ENCODE measurements around the gene NDUFAF8. TPM values are rescaled to one million over a fixed set of nuclear protein-coding genes. Genes with fewer than 3 reads are reported as not detected.

Gene NDUFAF8
- polyA plus RNA-seq, 2 of the 4 experiments (the other 2 are of a cell fraction), result 179 to 308 TPM

DNA sequence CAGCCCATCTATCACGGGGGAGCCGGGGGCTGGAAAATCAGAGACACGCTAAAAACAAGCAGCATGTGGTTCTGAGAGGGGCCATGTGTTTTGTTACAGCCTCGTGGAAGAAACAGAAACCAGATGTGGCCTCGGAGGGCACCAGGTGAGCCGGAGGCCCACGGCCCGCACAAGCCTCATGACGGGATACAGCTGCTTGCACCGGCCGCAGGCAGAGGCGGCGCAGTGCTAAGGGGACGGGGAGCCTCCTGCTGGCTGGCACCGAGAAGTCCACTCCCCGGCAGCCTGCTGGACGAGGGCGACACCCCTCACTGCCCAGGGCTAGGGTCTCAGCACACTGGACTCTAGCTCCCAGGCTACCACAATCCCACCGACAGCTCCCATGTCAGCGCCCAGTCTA is 19.2 kb downstream of the NDUFAF8 start:
- CTCF ChIA-PET, result interaction anchor here (0.7 to 14.8 kb wide), 14 partner anchors 10 to 343 kb away, joined by 3 to 184 read pairs (median 5); partner anchors contain the start of genes NDUFAF8 and TEPSIN
- peak in 1 of 2 experiments; percentile 26; a peak in 3 of 6 replicates for ATAC-seq

GRCh38 chr17:81259058-81259605 is 20.0 kb downstream of the NDUFAF8 start:
- WGBS (ENCODE audit: missing lambda C conversion rate), result 90% methylated on average over 22 of the region's 23 CpGs
- Histone ChIP-seq H3K4me2 (no peak overlapping the region), H3K27ac (no peak overlapping the region), H3K4me3 (no peak overlapping the region), H3K9me3 (no peaks in the 10 kb centered on the region), H3K4me1 (peaks cover 18% of the 10 kb centered on the region)
- DNase-seq (ENCODE audit: low read depth in 1 of 2, low spot score in 1 of 2), result no peak
- FAIRE-seq, result no peak
- ChIA-PET POLR2A (no interaction called here), CTCF (interaction anchor here (0.7 to 14.8 kb wide), 13 partner anchors 9 to 342 kb away, joined by 3 to 184 read pairs (median 5); partner anchors contain the start of genes CEP131, NDUFAF8 and TEPSIN)
- no peak for ATAC-seq
- TF ChIP-seq HOXA7 (CRISPR knock-in tag; IDR thresholded peaks at IDR 0.05) (no peak), ESRRA (IDR thresholded peaks at IDR 0.05; ENCODE audit: borderline replicate concordance, low read length) (no peak), CTCF (IDR thresholded peaks at IDR 0.05) (no peak), EP300 (IDR thresholded peaks at IDR 0.05) (no peak), USF2 (IDR thresholded peaks at IDR 0.05) (no peak), E2F6 (IDR thresholded peaks at IDR 0.05; ENCODE audit: borderline replicate concordance, low read depth) (no peak), RFX5 (IDR thresholded peaks at IDR 0.05) (no peak), RAD21 (conservative IDR thresholded peaks at IDR 0.05 in 1 of 2, IDR thresholded peaks at IDR 0.05 in 1 of 2) (no peak), RCOR1 (IDR thresholded peaks at IDR 0.05; ENCODE audit: low read depth, low read length) (no peak), HES2 (IDR thresholded peaks at IDR 0.05) (no peak), ZFP36 (IDR thresholded peaks at IDR 0.05; ENCODE audit: borderline replicate concordance, partially characterized antibody) (no peak), RNF2 (IDR thresholded peaks at IDR 0.05; ENCODE audit: borderline replicate concordance, low read depth) (no peak), MAFK (IDR thresholded peaks at IDR 0.05; ENCODE audit: partially characterized antibody) (no peak)
- TF ChIP-seq, protein P1, sequence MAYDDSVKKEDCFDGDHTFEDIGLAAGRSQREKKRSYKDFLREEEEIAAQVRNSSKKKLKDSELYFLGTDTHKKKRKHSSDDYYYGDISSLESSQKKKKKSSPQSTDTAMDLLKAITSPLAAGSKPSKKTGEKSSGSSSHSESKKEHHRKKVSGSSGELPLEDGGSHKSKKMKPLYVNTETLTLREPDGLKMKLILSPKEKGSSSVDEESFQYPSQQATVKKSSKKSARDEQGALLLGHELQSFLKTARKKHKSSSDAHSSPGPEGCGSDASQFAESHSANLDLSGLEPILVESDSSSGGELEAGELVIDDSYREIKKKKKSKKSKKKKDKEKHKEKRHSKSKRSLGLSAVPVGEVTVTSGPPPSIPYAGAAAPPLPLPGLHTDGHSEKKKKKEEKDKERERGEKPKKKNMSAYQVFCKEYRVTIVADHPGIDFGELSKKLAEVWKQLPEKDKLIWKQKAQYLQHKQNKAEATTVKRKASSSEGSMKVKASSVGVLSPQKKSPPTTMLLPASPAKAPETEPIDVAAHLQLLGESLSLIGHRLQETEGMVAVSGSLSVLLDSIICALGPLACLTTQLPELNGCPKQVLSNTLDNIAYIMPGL (CRISPR knock-in tag; IDR thresholded peaks at IDR 0.05; ENCODE audit: borderline replicate concordance), result no peak

More for the DNA sequence above, 19.2 kb downstream of the NDUFAF8 start:
- Histone ChIP-seq H3K4me1 (peaks cover 18% of the 10 kb centered on the region), H3K4me3 (no peak overlapping the region), H3K4me2 (no peak overlapping the region), H3K27ac (no peak overlapping the region), H3K9me3 (no peaks in the 10 kb centered on the region)
- no peak for DNase-seq (ENCODE audit: low read depth in 1 of 2, low spot score in 1 of 2)
- no peak for TF ChIP-seq BCL3 (IDR thresholded peaks at IDR 0.05)
- no peak for TF ChIP-seq FOSB (CRISPR knock-in tag; IDR thresholded peaks at IDR 0.05)
- TF ChIP-seq HES2 (IDR thresholded peaks at IDR 0.05), result no peak
- TF ChIP-seq HEYL (CRISPR knock-in tag; IDR thresholded peaks at IDR 0.05), result no peak
- no peak for TF ChIP-seq E2F6 (IDR thresholded peaks at IDR 0.05; ENCODE audit: borderline replicate concordance, low read depth)
- TF ChIP-seq ELK1 (IDR thresholded peaks at IDR 0.05; ENCODE audit: low read depth, low read length), result no peak
- no peak for TF ChIP-seq TFCP2L1 (CRISPR knock-in tag; IDR thresholded peaks at IDR 0.05)
- TF ChIP-seq MAZ (IDR thresholded peaks at IDR 0.05; ENCODE audit: borderline replicate concordance, low read depth, low read length), result no peak
- no peak for TF ChIP-seq ZFP36 (IDR thresholded peaks at IDR 0.05; ENCODE audit: borderline replicate concordance, partially characterized antibody)
- TF ChIP-seq BHLHE40 (IDR thresholded peaks at IDR 0.05; ENCODE audit: low read depth, low read length), result no peak
- no peak for TF ChIP-seq CHD4 (IDR thresholded peaks at IDR 0.05; ENCODE audit: borderline replicate concordance)
- no peak for TF ChIP-seq POLR2AphosphoS2 (conservative IDR thresholded peaks at IDR 0.05; ENCODE audit: low read length)
- no peak for TF ChIP-seq NFE2L2 (conservative IDR thresholded peaks at IDR 0.05; ENCODE audit: low read length)
- TF ChIP-seq CBX2 (IDR thresholded peaks at IDR 0.05; ENCODE audit: borderline replicate concordance, low read depth), result no peak
- TF ChIP-seq RNF2 (IDR thresholded peaks at IDR 0.05; ENCODE audit: borderline replicate concordance, low read depth), result no peak
- no peak for FAIRE-seq
- 82% methylated on average over 20 of the region's 20 CpGs for WGBS (ENCODE audit: missing lambda C conversion rate)
- POLR2A ChIA-PET, result no interaction called here
